ENCODE results near the gene SRP72. TPM values are rescaled to one million over a fixed set of nuclear protein-coding genes. Genes with fewer than 3 reads are reported as not detected.

Gene SRP72
- polyA plus RNA-seq, 2 of the 4 experiments (the other 2 are of a cell fraction) = 70.1 to 135 TPM

- WGBS (ENCODE audit: missing lambda C conversion rate) = 52% methylated on average over 5 of the region's 5 CpGs
- peak in 1 of 2 experiments; percentile 57; a peak in 1 of 6 replicates for ATAC-seq
- Histone ChIP-seq H3K9me3 (no peaks in the 10 kb centered on the region), H3K4me3 (no peak overlapping the region), H3K27ac (no peak overlapping the region), H3K4me1 (no peaks in the 10 kb centered on the region; the same call in 2 of the 3 replicates), H3K4me2 (no peak overlapping the region)
- DNase-seq (ENCODE audit: low read depth in 1 of 2, low spot score in 1 of 2) = peak; percentile 7 to 16
- TF ChIP-seq CTCF (IDR thresholded peaks at IDR 0.05) = peak; percentile 58
- TF ChIP-seq POLR2A (IDR thresholded peaks at IDR 0.05; ENCODE audit: low read length) = no peak
- TF ChIP-seq CEBPB (IDR thresholded peaks at IDR 0.05) = no peak
- no peak for TF ChIP-seq EHMT2 (IDR thresholded peaks at IDR 0.05; ENCODE audit: low read depth)
- TF ChIP-seq GATA3 (IDR thresholded peaks at IDR 0.05; ENCODE audit: borderline replicate concordance) = no peak
- TF ChIP-seq RAD21 (conservative IDR thresholded peaks at IDR 0.05 in 1 of 2, IDR thresholded peaks at IDR 0.05 in 1 of 2) = peak; percentile 7 to 30; a peak in 3 of 5 replicates
- no peak for TF ChIP-seq NR3C1 (IDR thresholded peaks at IDR 0.05)
- TF ChIP-seq MAFK (IDR thresholded peaks at IDR 0.05; ENCODE audit: partially characterized antibody) = no peak
- peak; percentile 43; the same call in 2 of the 3 replicates for TF ChIP-seq SMC3 (IDR thresholded peaks at IDR 0.05)
- no peak for TF ChIP-seq USF2 (IDR thresholded peaks at IDR 0.05)
- ChIA-PET CTCF (interaction anchor here (0.8 to 4.3 kb wide), 11 partner anchors 10 to 414 kb away, joined by 3 to 25 read pairs (median 4); partner anchors contain the start of genes PAICS and PPAT), POLR2A (interaction anchor here (1.1 to 2.2 kb wide), 2 partner anchors 10 to 38 kb away, joined by 3 to 12 read pairs; partner anchors contain the start of genes AASDH, PAICS and PPAT)
- no peak for FAIRE-seq
Observed at GRCh38 chr4:56424697-56425514, 42.5 kb upstream of the SRP72 start.

GRCh38 chr4:56425518-56425917 lies 41.9 kb upstream of the SRP72 start:
- ATAC-seq (no peak), FAIRE-seq (no peak), DNase-seq (ENCODE audit: low read depth in 1 of 2, low spot score in 1 of 2) (no peak)
- POLR2A ChIA-PET = interaction anchor here (1.1 to 2.2 kb wide), 2 partner anchors 9 to 38 kb away, joined by 3 to 12 read pairs; partner anchors contain the start of genes AASDH, PAICS and PPAT
- Histone ChIP-seq H3K4me1 (no peaks in the 10 kb centered on the region; the same call in 2 of the 3 replicates), H3K4me2 (no peak overlapping the region), H3K4me3 (no peak overlapping the region), H3K27ac (no peak overlapping the region), H3K9me3 (no peaks in the 10 kb centered on the region)
- CTCF ChIA-PET = interaction anchor here (0.8 to 4.3 kb wide), 8 partner anchors 10 to 413 kb away, joined by 3 to 25 read pairs (median 4); partner anchors contain the start of genes PAICS and PPAT
- no peak for TF ChIP-seq EHMT2 (IDR thresholded peaks at IDR 0.05; ENCODE audit: low read depth)
- TF ChIP-seq TP53 (CRISPR knock-in tag; IDR thresholded peaks at IDR 0.05) = no peak
- TF ChIP-seq RARB (CRISPR knock-in tag; IDR thresholded peaks at IDR 0.05) = no peak
- no peak for TF ChIP-seq ZSCAN20 (CRISPR knock-in tag; IDR thresholded peaks at IDR 0.05)
- 96% methylated on average over 3 of the region's 3 CpGs for whole genome bisulfite sequencing (ENCODE audit: missing lambda C conversion rate)

GRCh38 chr4:56426273-56426672 lies 41.1 kb upstream of the SRP72 start:
- ChIA-PET POLR2A (interaction anchor here (2.2 kb wide), 1 partner anchor 9 kb away, joined by 12 read pairs; the partner anchor contains the start of genes PAICS and PPAT), CTCF (interaction anchor here (1.1 to 4.3 kb wide), 4 partner anchors 10 to 373 kb away, joined by 3 to 25 read pairs (median 4); partner anchors contain the start of genes PAICS and PPAT)
- FAIRE-seq (no peak), ATAC-seq (no peak), DNase-seq (ENCODE audit: low read depth in 1 of 2, low spot score in 1 of 2) (no peak)
- no peak for TF ChIP-seq MAX (IDR thresholded peaks at IDR 0.05)
- TF ChIP-seq SMC3 (IDR thresholded peaks at IDR 0.05) = no peak
- no peak for TF ChIP-seq HOXB5 (CRISPR knock-in tag; IDR thresholded peaks at IDR 0.05)
- no peak for TF ChIP-seq POLR2AphosphoS2 (conservative IDR thresholded peaks at IDR 0.05; ENCODE audit: low read length)
- no peak for TF ChIP-seq NPAS2 (CRISPR knock-in tag; IDR thresholded peaks at IDR 0.05; ENCODE audit: borderline replicate concordance)
- TF ChIP-seq RCOR1 (IDR thresholded peaks at IDR 0.05; ENCODE audit: low read depth, low read length) = no peak
- TF ChIP-seq CEBPB (IDR thresholded peaks at IDR 0.05) = no peak
- TF ChIP-seq MAFK (IDR thresholded peaks at IDR 0.05; ENCODE audit: partially characterized antibody) = no peak
- no peak for TF ChIP-seq TFCP2L1 (CRISPR knock-in tag; IDR thresholded peaks at IDR 0.05)
- TF ChIP-seq ZNF302 (CRISPR knock-in tag; IDR thresholded peaks at IDR 0.05) = no peak
- no peak for TF ChIP-seq BHLHE40 (IDR thresholded peaks at IDR 0.05; ENCODE audit: low read depth, low read length)
- TF ChIP-seq ZC3H11A (IDR thresholded peaks at IDR 0.05) = no peak
- TF ChIP-seq FOXS1 (CRISPR knock-in tag; IDR thresholded peaks at IDR 0.05) = no peak
- no peak for TF ChIP-seq E2F6 (IDR thresholded peaks at IDR 0.05; ENCODE audit: borderline replicate concordance, low read depth)
- TF ChIP-seq USF2 (IDR thresholded peaks at IDR 0.05) = no peak
- no peak for TF ChIP-seq EHF (CRISPR knock-in tag; IDR thresholded peaks at IDR 0.05)
- Histone ChIP-seq H3K4me1 (peaks cover 3% of the 10 kb centered on the region; the same call in 1 of the 3 replicates), H3K4me3 (no peak overlapping the region), H3K9me3 (no peaks in the 10 kb centered on the region), H3K27ac (no peak overlapping the region), H3K4me2 (no peak overlapping the region)
- WGBS (ENCODE audit: missing lambda C conversion rate) = 97% methylated on average over 6 of the region's 6 CpGs

All from A549 (cell line).